Aorta (tissue), 5 donors: Measurements from ENCODE around the gene ITGA11. TPM values are rescaled to one million over a fixed set of nuclear protein-coding genes. Genes with fewer than 3 reads are reported as not detected.

Experiments used
- ATAC-seq: fragments of 200-7000 bp; cut with Tn5 transposase; one replicate; pipeline ENCODE4 v1.9.1; 2022; ENCODE audit warnings: moderate library complexity; ENCODE audit not compliant: low FRiP score
- DNase-seq, 2 donors: peaks; one replicate each; pipeline ENCODE4 v3.0.0-alpha.2; 2020
- H3K27ac ChIP-seq, 2 donors: one replicate each; pipeline ENCODE4 v1.5.1; 2013; ENCODE audit warnings: low read length in 2 of 2, mild to moderate bottlenecking in 2 of 2, moderate library complexity in 2 of 2, control low read depth in 1 of 2, inconsistent platforms in 1 of 2, low read depth in 1 of 2
- H3K27me3 ChIP-seq, 2 donors: one replicate each; pipeline ENCODE4 v1.6.1; 2013; ENCODE audit warnings: control low read depth in 1 of 2, low read length in 1 of 2, mild to moderate bottlenecking in 1 of 2, moderate library complexity in 1 of 2; ENCODE audit not compliant: insufficient read depth in 2 of 2, control insufficient read depth in 1 of 2
- H3K36me3 ChIP-seq, 2 donors: one replicate each; pipeline ENCODE4 v1.6.1; 2013; ENCODE audit warnings: control low read depth in 1 of 2, low read length in 1 of 2, mild to moderate bottlenecking in 1 of 2; ENCODE audit not compliant: insufficient read depth in 2 of 2, control insufficient read depth in 1 of 2
- H3K4me1 ChIP-seq, 2 donors: one replicate each; pipeline ENCODE4 v1.6.1; 2013; ENCODE audit warnings: low read length in 2 of 2, control low read depth in 1 of 2, mild to moderate bottlenecking in 1 of 2, moderate library complexity in 1 of 2; ENCODE audit not compliant: insufficient read depth in 2 of 2, control insufficient read depth in 1 of 2
- H3K4me3 ChIP-seq, 2 donors: one replicate each; pipeline ENCODE4 v1.5.1; 2013; ENCODE audit warnings: low read length in 2 of 2, control low read depth in 1 of 2, mild to moderate bottlenecking in 1 of 2
- H3K9me3 ChIP-seq: one replicate; pipeline ENCODE4 v1.6.1; 2013; ENCODE audit warnings: mild to moderate bottlenecking, low read length; ENCODE audit not compliant: control insufficient read depth
- WGBS, 2 donors: extraction: QIAGEN DNeasy Blood & Tissue Kit; methylation state at CpG; one replicate each; pipeline ENCODE4 v1.1.7; 2013; 5-methylcytosine and 5-hydroxymethylcytosine counted together
- intact Hi-C, 2 donors: fragments of 100-400 bp; cut with DNase I; formaldehyde crosslinking; loops; one replicate each; pipeline versions ENCODE4 v1.14.2 to v1.15.0; 2022
- polyA plus RNA-seq, 2 donors: library from polyadenylated mRNA; stranded (reverse); fragments of 200-250 nt; gene quantifications; one replicate each; pipeline ENCODE4 v1.2.3, GENCODE V29; 2013
- total RNA-seq, 2 donors: library from RNA; stranded (reverse); fragmentation: NEBNext Ultra II Directional; extraction: Animal tissue kit (Norgen Biotek cat#: 25700); gene quantifications; one replicate each; pipeline ENCODE4 v1.2.1, GENCODE V29; 2021
- donor health status: healthy with polysubstance abuse.
- donor health status: Bipolar disorder and iron deficiency.
- donor health status: DM: no; HTN: no; CAD: no.
- donor health status: DM: no; HTN: no; CAD: no.
- donor health status: DM: yes; HTN: yes; CAD: no.

The ITGA11 gene
- total and polyA plus RNA-seq, 4 donors = 21.4 to 154 (median 107) TPM

DNA sequence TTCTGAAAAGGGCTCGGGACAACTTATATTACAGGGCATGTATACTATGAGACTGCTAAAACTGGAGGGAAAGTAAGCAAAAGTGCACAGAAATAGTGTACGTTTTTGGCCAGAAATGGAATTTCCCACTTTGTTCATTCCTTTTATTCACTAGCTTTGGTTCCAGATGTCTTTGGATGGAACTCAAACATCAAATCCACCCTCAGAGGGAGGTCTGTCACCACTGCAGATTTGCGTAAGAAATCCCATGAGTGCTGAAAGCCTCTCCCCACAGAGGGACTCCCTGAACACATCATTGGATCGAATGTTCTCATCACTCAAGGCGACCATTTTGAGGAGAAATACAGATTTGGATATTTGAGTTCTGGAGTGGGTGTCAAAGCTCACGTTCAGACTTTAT, 82.8 kb downstream of the ITGA11 start:
- Histone ChIP-seq H3K9me3 (no peaks in the 10 kb centered on the region), H3K4me3 (no peak overlapping the region), H3K27me3 (no peaks in the 10 kb centered on the region), H3K4me1 (peaks cover 2 to 3% of the 10 kb centered on the region in 2 donors), H3K27ac (peak overlapping the region; percentile 73 to 78), H3K36me3 (peaks cover 0 to 6% of the 10 kb centered on the region in 2 donors)
- DNase-seq (no peak), ATAC-seq (no peak)
- intact Hi-C loops = no loop called here
- WGBS, 2 donors = 4 to 8% methylated on average over 6 of the region's 6 CpGs

DNA sequence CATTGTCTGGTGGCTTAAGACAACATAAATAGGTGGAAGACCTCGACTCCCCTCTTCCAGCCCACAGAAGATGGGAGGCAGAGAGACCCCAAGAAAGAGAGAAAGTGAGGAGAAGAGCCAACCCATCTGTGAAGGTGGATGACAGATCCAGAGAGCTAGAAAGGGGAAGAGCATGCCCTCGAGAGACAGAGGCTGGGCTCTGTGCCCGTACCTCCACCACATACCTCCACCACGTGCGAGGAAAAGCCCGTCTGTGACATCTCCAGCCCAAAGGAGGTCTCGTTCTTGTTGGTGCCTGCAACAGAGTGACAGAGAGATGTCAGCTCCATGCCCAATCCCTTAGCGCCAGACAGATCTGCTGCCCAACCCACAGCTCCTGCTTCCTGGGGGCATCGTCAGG, 83.4 kb downstream of the ITGA11 start:
- Histone ChIP-seq H3K4me1 (peaks cover 0 to 2% of the 10 kb centered on the region in 2 donors), H3K4me3 (no peak overlapping the region), H3K36me3 (peaks cover 0 to 6% of the 10 kb centered on the region in 2 donors), H3K9me3 (no peaks in the 10 kb centered on the region), H3K27me3 (no peaks in the 10 kb centered on the region), H3K27ac (peak overlapping the region; percentile 73 to 78)
- DNase-seq = no peak
- WGBS, 2 donors = 67% methylated on average over 9 of the region's 9 CpGs
- ATAC-seq = no peak
- intact Hi-C loops = no loop called here

DNA sequence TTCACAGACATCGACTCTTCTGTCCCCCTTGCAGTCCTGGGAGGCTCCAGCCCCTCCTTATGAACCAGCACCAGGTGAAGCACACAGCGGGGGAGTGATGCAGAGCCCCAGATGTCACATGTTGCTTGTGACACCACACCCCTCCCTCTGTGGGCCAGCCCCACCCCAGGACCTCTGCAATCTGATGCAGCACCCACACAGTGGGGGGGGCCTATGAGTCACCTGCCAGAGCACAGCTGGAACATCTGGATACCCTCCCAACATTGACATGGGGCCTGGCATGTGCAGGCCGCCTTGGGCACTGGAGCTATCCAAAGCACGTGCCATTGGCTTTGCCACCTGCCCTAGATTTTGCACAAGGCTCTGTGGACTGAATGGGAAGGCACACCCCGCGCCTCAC, 83.9 kb downstream of the ITGA11 start:
- ATAC-seq (no peak), DNase-seq (no peak)
- WGBS, 2 donors = 70 to 72% methylated on average over 6 of the region's 6 CpGs
- no peak overlapping the region for H3K4me3 ChIP-seq
- no peaks in the 10 kb centered on the region for H3K9me3 ChIP-seq
- H3K27me3 ChIP-seq = no peaks in the 10 kb centered on the region
- intact Hi-C loops = no loop called here
- H3K36me3 ChIP-seq = peaks cover 0 to 6% of the 10 kb centered on the region in 2 donors
- H3K27ac ChIP-seq = peak overlapping the region; percentile 73 to 78
- peaks cover 0 to under 1% of the 10 kb centered on the region in 2 donors for H3K4me1 ChIP-seq

DNA sequence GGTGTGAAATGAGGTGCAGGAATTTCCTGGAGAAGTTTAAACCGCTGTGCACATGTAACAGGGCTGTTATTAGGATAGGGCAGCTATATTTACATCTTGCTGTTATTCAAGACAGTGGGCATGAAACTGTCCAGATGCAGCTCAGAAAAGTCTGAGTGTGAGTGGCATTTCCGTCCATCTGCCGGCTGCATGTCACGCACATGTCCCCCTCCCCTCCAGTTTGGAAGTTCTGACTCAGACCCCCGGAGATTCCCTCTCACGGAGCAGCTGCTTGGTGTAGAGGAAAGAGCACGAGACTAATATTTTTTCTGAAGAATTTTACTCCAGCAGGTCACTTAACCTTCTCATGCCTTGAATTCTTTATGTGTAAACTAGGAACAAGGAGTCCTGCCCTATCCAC, 84.6 kb downstream of the ITGA11 start:
- no peaks in the 10 kb centered on the region for H3K4me1 ChIP-seq
- no peak for ATAC-seq

DNA sequence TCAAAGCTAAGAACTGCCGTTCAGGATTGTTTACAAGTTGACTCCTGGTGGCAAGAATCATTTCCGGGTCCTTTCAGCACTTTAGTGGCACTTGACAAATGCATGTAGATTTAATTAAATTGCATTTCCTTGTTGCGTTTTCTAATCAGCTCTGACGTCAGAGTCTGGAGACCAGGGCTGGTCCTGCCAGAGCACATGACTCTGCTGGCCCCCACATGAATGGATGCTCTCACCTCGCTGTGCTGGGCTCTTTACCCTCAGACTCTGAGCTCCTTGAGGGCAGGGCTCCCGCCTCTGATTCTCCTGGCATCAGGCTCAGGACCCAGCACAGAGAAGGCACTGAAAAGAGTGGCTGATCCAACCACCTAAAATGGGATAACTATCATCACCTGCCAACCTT, 85.0 kb downstream of the ITGA11 start:
- H3K4me1 ChIP-seq = no peaks in the 10 kb centered on the region
- 65 to 73% methylated on average over 6 of the region's 6 CpGs for WGBS, 2 donors
- no peaks in the 10 kb centered on the region for H3K27me3 ChIP-seq
- intact Hi-C loops = no loop called here
- ATAC-seq (no peak), DNase-seq (no peak)
- no peak overlapping the region for H3K4me3 ChIP-seq
- H3K27ac ChIP-seq = peak overlapping the region in 1 of 2 donors; percentile 54
- H3K36me3 ChIP-seq = peaks cover 0 to 6% of the 10 kb centered on the region in 2 donors
- H3K9me3 ChIP-seq = no peaks in the 10 kb centered on the region

More for the DNA sequence above, 84.6 kb downstream of the ITGA11 start:
- Histone ChIP-seq H3K27me3 (no peaks in the 10 kb centered on the region), H3K36me3 (peaks cover 0 to 6% of the 10 kb centered on the region in 2 donors), H3K27ac (peak overlapping the region; percentile 50 to 78), H3K9me3 (no peaks in the 10 kb centered on the region), H3K4me3 (no peak overlapping the region)
- WGBS, 2 donors = 31% methylated on average over 7 of the region's 7 CpGs
- no peak for DNase-seq
- intact Hi-C loops = no loop called here

DNA sequence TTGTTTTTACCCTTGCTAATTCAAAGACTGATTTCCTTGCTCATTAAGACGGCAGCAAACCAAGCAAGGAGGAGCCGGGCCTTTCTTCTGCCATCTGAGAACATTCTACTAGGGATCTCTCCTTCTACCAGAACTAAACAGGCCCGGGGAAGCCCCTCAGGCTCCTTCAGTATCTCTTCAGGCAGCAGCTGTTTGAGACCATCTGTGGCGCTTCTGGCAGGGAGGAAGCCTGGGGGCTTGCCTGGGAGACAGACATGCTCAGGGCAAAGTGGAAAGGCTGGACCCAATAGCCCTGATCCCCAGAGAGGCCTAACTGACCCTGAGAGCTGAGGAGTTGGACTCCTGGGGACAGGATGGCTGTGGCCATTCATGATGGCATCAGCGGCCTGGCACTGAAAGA, 86.5 kb downstream of the ITGA11 start:
- peaks cover 0 to 6% of the 10 kb centered on the region in 2 donors for H3K36me3 ChIP-seq
- no peak for DNase-seq
- intact Hi-C loops = no loop called here

DNA sequence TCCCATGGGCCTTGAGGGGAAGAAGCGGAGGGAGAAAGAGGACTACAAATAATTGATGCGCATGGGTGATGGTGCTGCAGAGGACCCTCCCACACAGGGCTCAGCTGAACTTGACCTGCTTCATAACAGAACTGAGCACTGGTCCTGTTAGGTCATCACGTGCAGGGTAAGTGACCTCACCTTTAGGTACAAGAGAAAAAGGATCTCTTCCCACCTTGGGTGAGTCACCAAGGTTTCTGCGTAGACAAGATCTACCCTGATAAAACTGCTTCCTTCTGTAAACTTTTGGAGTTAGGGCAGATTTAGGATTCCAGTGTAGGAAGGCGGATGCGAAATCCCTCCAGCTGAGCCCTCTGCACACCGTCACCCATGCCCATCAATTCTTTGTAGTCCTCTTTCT, 87.4 kb downstream of the ITGA11 start:
- DNase-seq (no peak), ATAC-seq (no peak)
- H3K27ac ChIP-seq = peak overlapping the region; percentile 28 to 72
- 95 to 97% methylated on average over 7 of the region's 7 CpGs for WGBS, 2 donors
- H3K4me3 ChIP-seq = no peak overlapping the region
- intact Hi-C loops = no loop called here
- H3K27me3 ChIP-seq = no peaks in the 10 kb centered on the region
- H3K36me3 ChIP-seq = peaks cover 0 to 6% of the 10 kb centered on the region in 2 donors
- no peaks in the 10 kb centered on the region for H3K9me3 ChIP-seq
- H3K4me1 ChIP-seq = peaks cover 0 to 7% of the 10 kb centered on the region in 2 donors

More for the DNA sequence above, 86.5 kb downstream of the ITGA11 start:
- no peak for ATAC-seq
- Histone ChIP-seq H3K4me1 (peaks cover 0 to 5% of the 10 kb centered on the region in 2 donors), H3K4me3 (no peak overlapping the region), H3K27ac (peak overlapping the region; percentile 25 to 72), H3K27me3 (no peaks in the 10 kb centered on the region), H3K9me3 (no peaks in the 10 kb centered on the region)
- 87 to 88% methylated on average over 5 of the region's 5 CpGs for WGBS, 2 donors

DNA sequence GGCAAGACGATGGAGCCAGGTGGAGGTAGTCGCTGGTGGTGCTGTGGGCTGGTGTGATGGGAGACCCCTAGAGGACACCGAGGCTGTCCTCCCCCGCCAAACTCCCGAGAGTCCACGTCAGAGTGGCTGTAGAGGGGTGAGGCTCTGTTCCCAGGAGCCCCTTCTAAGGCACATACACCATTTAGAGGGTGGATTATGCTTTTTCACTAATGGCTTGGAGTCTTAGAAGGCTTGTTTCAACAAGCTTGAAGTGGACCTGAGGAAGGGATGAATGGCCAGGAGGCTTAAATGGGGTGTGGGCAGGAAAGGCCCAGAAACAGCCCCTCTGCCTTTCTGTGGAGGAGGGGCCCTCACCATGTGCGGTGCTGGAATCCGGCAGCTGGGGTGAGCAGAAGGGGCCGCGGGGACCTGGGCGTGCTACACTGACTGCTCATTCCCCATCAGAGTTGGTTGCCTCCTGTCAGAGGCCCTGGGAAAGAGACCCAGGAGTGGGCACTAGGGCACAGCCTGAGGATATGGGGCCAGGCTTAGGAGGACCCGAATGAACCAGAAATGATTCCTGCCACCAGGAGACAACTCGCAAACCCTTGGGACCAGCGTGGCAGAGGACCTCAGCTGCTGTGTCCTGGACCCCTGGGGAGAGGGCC, 88.3 kb downstream of the ITGA11 start:
- no peaks in the 10 kb centered on the region for H3K9me3 ChIP-seq
- no peaks in the 10 kb centered on the region for H3K27me3 ChIP-seq
- H3K27ac ChIP-seq = peak overlapping the region; percentile 29 to 72
- H3K4me3 ChIP-seq = no peak overlapping the region
- intact Hi-C loops = no loop called here
- H3K4me1 ChIP-seq = peaks cover 0 to 8% of the 10 kb centered on the region in 2 donors
- DNase-seq (peak in 1 of 2 donors; percentile 64), ATAC-seq (no peak)
- 84 to 92% methylated on average over 14 of the region's 14 CpGs for WGBS, 2 donors
- H3K36me3 ChIP-seq = peaks cover 0 to 6% of the 10 kb centered on the region in 2 donors
